ENCODE data around the gene ITGAX. TPM values are rescaled to one million over a fixed set of nuclear protein-coding genes. Genes with fewer than 3 reads are reported as not detected.

ITGAX gene
- total RNA-seq, 1 experiment from 2014 or later = not detected

- BruUV-seq (replicated peaks) = no TSS peak
- Histone ChIP-seq H3K4me1 (no peaks in the 10 kb centered on the region), H3K9me3 (no peaks in the 10 kb centered on the region), H3K4me3 (ENCODE audit: low read depth, low read length) (no peak within 1 kb of the TSS), H3K36me3 (ENCODE audit: control insufficient read depth, insufficient read depth, low read length) (no peaks in the 10 kb centered on the region), H3K27me3 (replicated peaks; ENCODE audit: control insufficient read depth, insufficient read depth, low read length) (no peaks in the 10 kb centered on the region)
- Mint-ChIP-seq H3K4me3 (ENCODE audit: unreplicated experiment) (no peak within 1 kb of the TSS), H3K36me3 (ENCODE audit: insufficient read depth, unreplicated experiment) (no peaks in the 10 kb centered on the region), H3K4me1 (ENCODE audit: low read depth, unreplicated experiment) (no peaks in the 10 kb centered on the region), H3K27ac (ENCODE audit: unreplicated experiment) (no peak within 1 kb of the TSS), H3K27me3 (ENCODE audit: insufficient read depth, unreplicated experiment) (peaks cover 8% of the 10 kb centered on the region), H3K9me3 (ENCODE audit: unreplicated experiment) (no peaks in the 10 kb centered on the region)
- ChIA-PET POLR2A (no interaction called here), CTCF (no interaction called here)
- intact Hi-C loops (cut with micrococcal nuclease; ENCODE audit: unreplicated experiment) = loop anchor here (2.0 kb wide), 1 partner anchor 15 kb away; the partner anchor contains the start of gene ZNF843
- TF ChIP-seq CTCF (IDR thresholded peaks at IDR 0.05; ENCODE audit: insufficient read depth in 1 of 2, low read depth in 1 of 2, low read length in 1 of 2, severe bottlenecking in 1 of 2, unreplicated experiment in 1 of 2) = no peak
- DNase-seq = no peak
Observed at GRCh38 chr16:31428279-31428597, 73.3 kb downstream of the ITGAX start, which contains the start of gene COX6A2. Gene COX6A2, minus strand, starts transcription at chr16:31428360. Its CDS starts 35 bp downstream, at chr16:31428325.

DNA sequence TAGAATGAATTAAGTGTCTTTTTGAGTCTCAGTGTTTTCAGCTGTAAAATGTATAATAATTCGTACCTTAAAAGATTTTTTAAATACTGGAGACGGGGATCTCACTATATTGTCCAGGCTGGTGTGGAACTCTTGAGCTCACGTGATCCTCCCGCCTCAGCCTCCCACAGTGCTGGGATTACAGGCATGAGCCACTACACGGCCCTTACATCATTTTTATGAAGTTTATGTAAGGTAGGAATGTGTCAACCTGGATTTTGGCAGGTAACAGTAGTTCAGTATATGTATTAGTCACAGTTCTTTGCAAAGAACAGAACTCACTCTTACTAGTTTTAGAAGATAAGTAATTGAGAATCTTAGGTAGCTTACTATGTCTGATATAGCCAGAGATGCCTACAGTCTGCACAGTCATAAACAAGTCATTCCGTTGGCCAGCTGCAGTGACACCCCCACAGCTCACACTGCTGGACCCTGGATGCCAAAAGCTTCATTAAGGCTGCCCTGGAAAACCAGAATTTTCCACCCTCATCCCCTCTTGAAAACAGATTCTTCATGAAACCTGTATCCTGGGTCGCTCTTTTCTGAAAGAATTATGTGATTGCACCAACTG, 73.8 kb downstream of the ITGAX start:
- Histone ChIP-seq H3K36me3 (ENCODE audit: control insufficient read depth, insufficient read depth, low read length) (no peaks in the 10 kb centered on the region), H3K9me3 (no peaks in the 10 kb centered on the region), H3K27me3 (replicated peaks; ENCODE audit: control insufficient read depth, insufficient read depth, low read length) (no peaks in the 10 kb centered on the region), H3K4me1 (no peaks in the 10 kb centered on the region), H3K4me3 (ENCODE audit: low read depth, low read length) (no peak overlapping the region)
- no peaks in the 10 kb centered on the region for H3K4me1 Mint-ChIP-seq (ENCODE audit: low read depth, unreplicated experiment)
- TF ChIP-seq CTCF (IDR thresholded peaks at IDR 0.05; ENCODE audit: insufficient read depth in 1 of 2, low read depth in 1 of 2, low read length in 1 of 2, severe bottlenecking in 1 of 2, unreplicated experiment in 1 of 2) = no peak
- intact Hi-C loops (cut with micrococcal nuclease; ENCODE audit: unreplicated experiment) = loop anchor here (2.0 kb wide), 1 partner anchor 14 kb away; the partner anchor contains the start of gene ZNF843
- H3K9me3 Mint-ChIP-seq (ENCODE audit: unreplicated experiment) = no peaks in the 10 kb centered on the region
- H3K4me3 Mint-ChIP-seq (ENCODE audit: unreplicated experiment) = no peak overlapping the region
- peaks cover 8% of the 10 kb centered on the region for H3K27me3 Mint-ChIP-seq (ENCODE audit: insufficient read depth, unreplicated experiment)
- ChIA-PET CTCF (no interaction called here), POLR2A (no interaction called here)
- no peak for DNase-seq
- BruUV-seq (replicated peaks) = no TSS peak
- H3K27ac Mint-ChIP-seq (ENCODE audit: unreplicated experiment) = no peak overlapping the region
- no peaks in the 10 kb centered on the region for H3K36me3 Mint-ChIP-seq (ENCODE audit: insufficient read depth, unreplicated experiment)

- ChIA-PET CTCF (interaction anchor here (1.2 kb wide), 1 partner anchor 29 kb away, joined by 3 read pairs; no protein-coding TSS in a partner anchor), POLR2A (no interaction called here)
- no peaks in the 10 kb centered on the region for H3K36me3 Mint-ChIP-seq (ENCODE audit: insufficient read depth, unreplicated experiment)
- H3K27me3 Mint-ChIP-seq (ENCODE audit: insufficient read depth, unreplicated experiment) = peaks cover 4% of the 10 kb centered on the region
- no TSS peak for BruUV-seq (replicated peaks)
- intact Hi-C loops (cut with micrococcal nuclease; ENCODE audit: unreplicated experiment) = loop anchor here (2.0 kb wide), 1 partner anchor 13 kb away; the partner anchor contains the start of gene ZNF843
- H3K36me3 ChIP-seq (ENCODE audit: control insufficient read depth, insufficient read depth, low read length) = no peaks in the 10 kb centered on the region
- H3K9me3 Mint-ChIP-seq (ENCODE audit: unreplicated experiment) = no peaks in the 10 kb centered on the region
- no peak overlapping the region for H3K27ac Mint-ChIP-seq (ENCODE audit: unreplicated experiment)
- no peak for DNase-seq
- H3K27me3 ChIP-seq (replicated peaks; ENCODE audit: control insufficient read depth, insufficient read depth, low read length) = no peaks in the 10 kb centered on the region
- no peaks in the 10 kb centered on the region for H3K4me1 ChIP-seq
- no peaks in the 10 kb centered on the region for H3K4me1 Mint-ChIP-seq (ENCODE audit: low read depth, unreplicated experiment)
- no peak overlapping the region for H3K4me3 ChIP-seq (ENCODE audit: low read depth, low read length)
- no peaks in the 10 kb centered on the region for H3K9me3 ChIP-seq
- no peak for TF ChIP-seq CTCF (IDR thresholded peaks at IDR 0.05; ENCODE audit: insufficient read depth in 1 of 2, low read depth in 1 of 2, low read length in 1 of 2, severe bottlenecking in 1 of 2, unreplicated experiment in 1 of 2)
- no peak overlapping the region for H3K4me3 Mint-ChIP-seq (ENCODE audit: unreplicated experiment)
Observed at GRCh38 chr16:31429314-31429713, 74.3 kb downstream of the ITGAX start.
